ENCODE data around the gene B3GNT8.

GRCh38 chr19:41415154-41415571 lies 12.0 kb downstream of the B3GNT8 start:
- TF ChIP-seq POLR2A (IDR thresholded peaks at IDR 0.05; ENCODE audit: low read depth, low read length) (no peak), POLR2AphosphoS5 (IDR thresholded peaks at IDR 0.05; ENCODE audit: low read depth, low read length) (no peak)

All from GM12892 (cell line).